ENCODE results near the gene GIN1.

DNA sequence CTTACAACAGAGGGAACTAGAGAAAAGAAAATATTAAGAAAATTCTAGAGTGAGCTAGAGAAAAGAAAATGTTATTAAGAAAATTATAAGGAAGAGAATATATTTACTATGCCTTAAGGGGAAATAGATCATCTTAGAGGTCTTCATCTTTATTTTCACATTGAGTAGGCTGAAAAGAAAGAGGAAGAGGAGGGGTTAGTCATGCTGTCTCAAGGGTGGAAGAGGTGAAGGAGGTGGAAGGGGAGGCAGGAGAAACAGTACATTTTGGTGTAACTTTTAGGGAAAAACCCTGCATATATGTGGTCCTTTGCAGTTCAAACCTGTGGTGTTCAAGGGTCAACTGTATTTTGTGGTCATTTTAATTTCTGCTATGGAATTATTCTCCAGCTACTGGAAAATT lies 46.8 kb upstream of the GIN1 start:
- TF ChIP-seq CTCF (IDR thresholded peaks at IDR 0.05), result no peak
- TF ChIP-seq POLR2AphosphoS5 (IDR thresholded peaks at IDR 0.05), result no peak
- TF ChIP-seq POLR2A (IDR thresholded peaks at IDR 0.05), result no peak
